Vagina (tissue), 2 donors: ENCODE data around the gene COX4I2. TPM values are rescaled to one million over a fixed set of nuclear protein-coding genes. Genes with fewer than 3 reads are reported as not detected.
"Not testable (repeated sequence)": the region's sequence is repeated elsewhere in the genome, so short reads cannot be mapped to it uniquely, and the experiment has no call there.

ENCODE experiments used
- DNase-seq, 2 donors: peaks; one replicate each; pipeline ENCODE4 v3.0.0-alpha.2; 2017; ENCODE audit errors: extremely low spot score in 2 of 2
- H3K27ac ChIP-seq: fragments of 200-600 bp; sonication (generic); one replicate; pipeline ENCODE4 v1.5.1; 2019
- H3K27me3 ChIP-seq: fragments of 200-600 bp; sonication (generic); one replicate; pipeline ENCODE4 v1.5.1; 2019
- H3K36me3 ChIP-seq, 2 donors: fragments of 200-600 bp; sonication (generic); one replicate each; pipeline ENCODE4 v1.5.1; 2017 to 2019
- H3K4me1 ChIP-seq: fragments of 200-600 bp; sonication (generic); one replicate; pipeline ENCODE4 v1.5.1; 2019
- H3K4me3 ChIP-seq, 2 donors: fragments of 200-600 bp; sonication (generic); 1 replicate in 1 of 2; 2 replicates in 1 of 2; pipeline ENCODE4 v1.5.1; 2016 to 2019
- H3K9me3 ChIP-seq: fragments of 200-600 bp; sonication (generic); one replicate; pipeline ENCODE4 v1.5.1; 2019
- CTCF ChIP-seq, 3 experiments: fragments of 450-650 bp in 2 of 3; fragments of 200-600 bp in 1 of 3; sonication (generic) in 1 of 3; IDR thresholded peaks; one replicate each; pipeline ENCODE4 v1.5.1; 2017 to 2019; ENCODE audit warnings: antibody characterized with exemption in 3 of 3, mild to moderate bottlenecking in 2 of 3, moderate library complexity in 2 of 3
- POLR2A ChIP-seq, 2 donors: fragments of 450-650 bp; IDR thresholded peaks; one replicate each; pipeline ENCODE4 v1.6.1; 2017; ENCODE audit warnings: antibody characterized with exemption in 2 of 2, mild to moderate bottlenecking in 2 of 2, moderate library complexity in 2 of 2
- POLR2AphosphoS5 ChIP-seq, 2 donors: sonication (generic); formaldehyde crosslinking; IDR thresholded peaks; one replicate each; pipeline ENCODE4 v1.9.0; 2017; ENCODE audit warnings: antibody characterized with exemption in 2 of 2, mild to moderate bottlenecking in 2 of 2, low read depth in 1 of 2; ENCODE audit not compliant: insufficient read depth in 1 of 2
- intact Hi-C: fragments of 100-400 bp; cut with DNase I; formaldehyde crosslinking; loops from one replicate; pipeline ENCODE4 v1.15.1; 2023
- total RNA-seq: library from RNA; depleted of rRNA; stranded (reverse); fragments of >200 nt; gene quantifications from one replicate; pipeline ENCODE4 v1.2.3, GENCODE V29; 2016

Gene COX4I2
- total RNA-seq, 1 donor from 2014 or later = 2.5 TPM

- no peak overlapping the region for H3K4me3 ChIP-seq
- DNase-seq = no peak
- H3K27ac ChIP-seq = no peak overlapping the region
- H3K9me3 ChIP-seq = no peaks in the 10 kb centered on the region
- TF ChIP-seq CTCF (IDR thresholded peaks at IDR 0.05) (no peak), POLR2A (IDR thresholded peaks at IDR 0.05) (no peak), POLR2AphosphoS5 (IDR thresholded peaks at IDR 0.05; ENCODE audit: insufficient read depth in 1 of 2, low read depth in 1 of 2) (no peak)
- H3K36me3 ChIP-seq = no peaks in the 10 kb centered on the region
- intact Hi-C loops = no loop called here
- no peaks in the 10 kb centered on the region for H3K27me3 ChIP-seq
- no peaks in the 10 kb centered on the region for H3K4me1 ChIP-seq
Measured at GRCh38 chr20:31640259-31640658, 2.5 kb downstream of the COX4I2 start.

- H3K27ac ChIP-seq = no peak overlapping the region
- no peak for DNase-seq
- no peaks in the 10 kb centered on the region for H3K4me1 ChIP-seq
- no peaks in the 10 kb centered on the region for H3K27me3 ChIP-seq
- H3K36me3 ChIP-seq = no peaks in the 10 kb centered on the region
- no peak for TF ChIP-seq POLR2A (IDR thresholded peaks at IDR 0.05)
- TF ChIP-seq CTCF (IDR thresholded peaks at IDR 0.05) = no peak
- no peak for TF ChIP-seq POLR2AphosphoS5 (IDR thresholded peaks at IDR 0.05; ENCODE audit: insufficient read depth in 1 of 2, low read depth in 1 of 2)
- intact Hi-C loops = no loop called here
- H3K9me3 ChIP-seq = no peaks in the 10 kb centered on the region
- H3K4me3 ChIP-seq = no peak overlapping the region
Measured at GRCh38 chr20:31641391-31641790, 3.7 kb downstream of the COX4I2 start.

- no peak overlapping the region for H3K27ac ChIP-seq
- no peaks in the 10 kb centered on the region for H3K9me3 ChIP-seq
- H3K27me3 ChIP-seq = no peaks in the 10 kb centered on the region
- DNase-seq = no peak
- no peaks in the 10 kb centered on the region for H3K36me3 ChIP-seq
- no peak overlapping the region for H3K4me3 ChIP-seq
- no peak for TF ChIP-seq CTCF (IDR thresholded peaks at IDR 0.05)
- TF ChIP-seq POLR2AphosphoS5 (IDR thresholded peaks at IDR 0.05; ENCODE audit: insufficient read depth in 1 of 2, low read depth in 1 of 2) = no peak
- TF ChIP-seq POLR2A (IDR thresholded peaks at IDR 0.05) = no peak
- H3K4me1 ChIP-seq = no peaks in the 10 kb centered on the region
- intact Hi-C loops = no loop called here
Measured at GRCh38 chr20:31642837-31643236, 5.1 kb downstream of the COX4I2 start.

- Histone ChIP-seq H3K27ac (no peak overlapping the region), H3K27me3 (no peaks in the 10 kb centered on the region), H3K4me1 (no peaks in the 10 kb centered on the region), H3K4me3 (no peak overlapping the region), H3K36me3 (no peaks in the 10 kb centered on the region), H3K9me3 (no peaks in the 10 kb centered on the region)
- intact Hi-C loops = no loop called here
- TF ChIP-seq CTCF (IDR thresholded peaks at IDR 0.05) (no peak), POLR2AphosphoS5 (IDR thresholded peaks at IDR 0.05; ENCODE audit: insufficient read depth in 1 of 2, low read depth in 1 of 2) (no peak), POLR2A (IDR thresholded peaks at IDR 0.05) (no peak)
- DNase-seq = no peak
Measured at GRCh38 chr20:31643522-31643921, 5.8 kb downstream of the COX4I2 start.

GRCh38 chr20:31644701-31645100, 7.0 kb downstream of the COX4I2 start:
- intact Hi-C loops = no loop called here
- Histone ChIP-seq H3K27ac (no peak overlapping the region), H3K9me3 (no peaks in the 10 kb centered on the region), H3K36me3 (no peaks in the 10 kb centered on the region), H3K27me3 (no peaks in the 10 kb centered on the region), H3K4me1 (no peaks in the 10 kb centered on the region), H3K4me3 (no peak overlapping the region)
- TF ChIP-seq CTCF (IDR thresholded peaks at IDR 0.05) (no peak), POLR2AphosphoS5 (IDR thresholded peaks at IDR 0.05; ENCODE audit: insufficient read depth in 1 of 2, low read depth in 1 of 2) (no peak), POLR2A (IDR thresholded peaks at IDR 0.05) (no peak)
- DNase-seq = no peak

- H3K27ac ChIP-seq, H3K27me3 ChIP-seq, DNase-seq, intact Hi-C loops, H3K9me3 ChIP-seq, H3K36me3 ChIP-seq, H3K4me3 ChIP-seq: not testable (repeated sequence)
- peaks cover 11% of the 10 kb centered on the region for H3K4me1 ChIP-seq
Measured at GRCh38 chr20:31648104-31648503, 10.4 kb downstream of the COX4I2 start.
